Osteoblast (primary cell): Measurements from ENCODE around the gene POGK. TPM values are rescaled to one million over a fixed set of nuclear protein-coding genes. Genes with fewer than 3 reads are reported as not detected.
"Not testable (repeated sequence)": the region's sequence is repeated elsewhere in the genome, so short reads cannot be mapped to it uniquely, and the experiment has no call there.

ENCODE experiments used
- DNase-seq: peaks from one replicate; pipeline ENCODE4 v3.0.0; 2011; ENCODE audit warnings: low spot score, mixed read lengths; ENCODE audit not compliant: insufficient read length; ENCODE audit errors: missing footprints
- H2AFZ ChIP-seq: 2 replicates; pipeline ENCODE4 v1.6.0; 2011; ENCODE audit warnings: mild to moderate bottlenecking, low read length
- H3K27ac ChIP-seq: 2 replicates; pipeline ENCODE4 v1.5.1; 2011; ENCODE audit warnings: mild to moderate bottlenecking, low read depth, low read length, moderate library complexity
- H3K27me3 ChIP-seq: 2 replicates; pipeline ENCODE4 v1.6.0; 2012; ENCODE audit warnings: mild to moderate bottlenecking, control low read depth, inconsistent platforms, low read length, moderate library complexity; ENCODE audit not compliant: insufficient read depth
- H3K36me3 ChIP-seq: 2 replicates; pipeline ENCODE4 v1.5.1; 2011; ENCODE audit warnings: mild to moderate bottlenecking, low read length, control low read depth, moderate library complexity; ENCODE audit not compliant: insufficient read depth
- H3K4me1 ChIP-seq: 2 replicates; pipeline ENCODE4 v1.5.1; 2011; ENCODE audit warnings: mild to moderate bottlenecking, low read length, control low read depth, moderate library complexity; ENCODE audit not compliant: insufficient read depth
- H3K4me2 ChIP-seq: 2 replicates; pipeline ENCODE4 v1.6.0; 2011; ENCODE audit warnings: mild to moderate bottlenecking, low read length; ENCODE audit not compliant: insufficient read depth
- H3K4me3 ChIP-seq: fragments of 200-600 bp; sonication (generic); 3 replicates; pipeline ENCODE4 v1.5.1; 2012; ENCODE audit warnings: mild to moderate bottlenecking, low read length, inconsistent platforms; ENCODE audit not compliant: insufficient read depth
- H3K79me2 ChIP-seq: 2 replicates; pipeline ENCODE4 v1.6.0; 2012; ENCODE audit warnings: mild to moderate bottlenecking, low read length, control low read depth, inconsistent platforms; ENCODE audit not compliant: insufficient read depth
- H3K9me3 ChIP-seq: 2 replicates; pipeline ENCODE4 v1.5.1; 2011; ENCODE audit warnings: low read depth, low read length, control low read depth
- H4K20me1 ChIP-seq: 2 replicates; pipeline ENCODE4 v1.6.0; 2012; ENCODE audit warnings: mild to moderate bottlenecking, low read length, control low read depth; ENCODE audit not compliant: insufficient read depth
- total RNA-seq: library from RNA; depleted of rRNA; stranded (reverse); fragments of >200 nt; gene quantifications from 2 replicates; pipeline ENCODE4 v1.2.3, GENCODE V29; 2012
- TF ChIP-seq, protein P1 (sequence below): IDR thresholded peaks from 2 replicates; pipeline ENCODE4 v1.5.1; 2011; ENCODE audit warnings: mild to moderate bottlenecking, low read depth, low read length, moderate library complexity; ENCODE audit errors: extremely low read depth

The POGK gene
- total RNA-seq, 1 donor = 30.0 TPM

DNA sequence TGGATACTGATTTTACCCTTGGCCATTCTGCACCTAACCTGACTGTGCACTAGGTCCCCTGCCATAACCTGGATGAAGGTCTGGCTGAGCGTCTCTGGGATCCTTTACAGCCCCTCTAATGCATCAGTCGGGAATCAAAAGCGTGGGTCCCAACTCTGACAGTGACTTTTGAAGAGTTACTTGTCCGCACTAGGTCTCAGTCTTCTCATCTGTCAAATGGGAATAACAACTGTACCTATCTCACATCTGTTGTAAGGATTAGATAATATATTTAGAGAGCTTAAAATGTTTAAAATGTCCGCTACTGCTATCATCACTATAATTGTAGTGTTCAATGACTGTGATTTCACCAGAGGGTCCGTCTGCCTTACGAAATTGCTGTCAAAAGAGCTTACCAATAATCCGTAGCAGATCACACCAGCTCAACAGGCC is 36.0 kb downstream of the POGK start:
- H3K9me3 ChIP-seq = no peaks in the 10 kb centered on the region
- TF ChIP-seq, protein P1, sequence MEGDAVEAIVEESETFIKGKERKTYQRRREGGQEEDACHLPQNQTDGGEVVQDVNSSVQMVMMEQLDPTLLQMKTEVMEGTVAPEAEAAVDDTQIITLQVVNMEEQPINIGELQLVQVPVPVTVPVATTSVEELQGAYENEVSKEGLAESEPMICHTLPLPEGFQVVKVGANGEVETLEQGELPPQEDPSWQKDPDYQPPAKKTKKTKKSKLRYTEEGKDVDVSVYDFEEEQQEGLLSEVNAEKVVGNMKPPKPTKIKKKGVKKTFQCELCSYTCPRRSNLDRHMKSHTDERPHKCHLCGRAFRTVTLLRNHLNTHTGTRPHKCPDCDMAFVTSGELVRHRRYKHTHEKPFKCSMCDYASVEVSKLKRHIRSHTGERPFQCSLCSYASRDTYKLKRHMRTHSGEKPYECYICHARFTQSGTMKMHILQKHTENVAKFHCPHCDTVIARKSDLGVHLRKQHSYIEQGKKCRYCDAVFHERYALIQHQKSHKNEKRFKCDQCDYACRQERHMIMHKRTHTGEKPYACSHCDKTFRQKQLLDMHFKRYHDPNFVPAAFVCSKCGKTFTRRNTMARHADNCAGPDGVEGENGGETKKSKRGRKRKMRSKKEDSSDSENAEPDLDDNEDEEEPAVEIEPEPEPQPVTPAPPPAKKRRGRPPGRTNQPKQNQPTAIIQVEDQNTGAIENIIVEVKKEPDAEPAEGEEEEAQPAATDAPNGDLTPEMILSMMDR = no peak
- H4K20me1 ChIP-seq = peaks cover 4% of the 10 kb centered on the region
- H3K4me1 ChIP-seq = peaks cover 3% of the 10 kb centered on the region
- DNase-seq = no peak
- peak overlapping the region; percentile 81 for H3K4me2 ChIP-seq
- no peaks in the 10 kb centered on the region for H3K27me3 ChIP-seq
- peak overlapping the region; percentile 64 for H3K27ac ChIP-seq
- peak overlapping the region; percentile 89 for H2AFZ ChIP-seq
- no peaks in the 10 kb centered on the region for H3K36me3 ChIP-seq
- H3K79me2 ChIP-seq = peaks cover 45% of the 10 kb centered on the region
- H3K4me3 ChIP-seq = peak overlapping the region; percentile 88

DNA sequence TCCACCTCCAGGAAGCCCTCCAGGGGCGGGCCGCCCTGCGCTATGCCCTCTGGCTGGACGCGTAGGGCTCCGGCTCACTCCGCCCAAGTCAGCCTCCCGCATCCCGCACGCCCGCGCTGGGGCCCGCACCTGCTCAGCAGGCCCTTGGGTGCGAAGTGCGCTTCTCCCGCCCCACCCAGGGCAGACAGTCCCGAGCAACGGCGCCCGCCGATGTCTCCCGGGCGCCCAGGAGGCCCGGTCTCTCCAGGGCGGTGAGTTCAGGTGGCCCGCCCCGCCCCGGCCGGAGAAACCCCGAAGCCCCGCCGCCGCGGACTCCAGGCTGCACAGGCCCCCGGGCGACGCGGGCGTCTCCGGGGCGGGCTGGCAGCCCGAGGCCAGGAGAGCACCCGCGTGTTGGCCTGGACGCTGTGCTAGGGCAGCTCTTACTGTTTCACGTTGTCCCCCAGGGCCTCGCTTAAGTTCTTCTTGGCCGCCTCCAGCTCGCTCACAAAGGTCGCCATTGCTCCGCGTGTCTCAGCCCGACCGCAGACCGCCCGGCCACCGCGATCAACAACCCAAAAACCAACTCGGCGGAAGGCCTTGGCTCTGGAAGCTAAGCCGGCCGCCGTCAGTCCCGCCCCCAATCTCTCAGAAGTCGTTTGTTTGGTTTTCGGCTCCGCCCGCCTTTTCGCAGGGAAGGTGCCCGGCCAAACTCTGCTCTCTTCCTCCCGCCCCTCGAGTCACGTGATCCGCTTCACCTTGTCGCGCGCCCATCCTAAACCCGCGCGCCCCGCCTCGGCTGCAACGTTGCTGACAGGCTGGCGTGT is 36.7 kb downstream of the POGK start, which contains the start of gene TADA1:
TSS of gene TADA1 (minus strand) at position 531 of the 806 bp plus-strand sequence. CDS start at position 500, 31 bp downstream.
- Histone ChIP-seq H2AFZ (peak within 1 kb of the TSS; percentile 89), H3K4me2 (peak within 1 kb of the TSS; percentile 81), H3K79me2 (peaks cover 39% of the 10 kb centered on the region), H3K4me3 (peak within 1 kb of the TSS; percentile 88), H3K36me3 (no peaks in the 10 kb centered on the region), H4K20me1 (peaks cover 4% of the 10 kb centered on the region), H3K4me1 (peaks cover 3% of the 10 kb centered on the region), H3K9me3 (no peaks in the 10 kb centered on the region), H3K27ac (peak within 1 kb of the TSS; percentile 64), H3K27me3 (no peaks in the 10 kb centered on the region)
- TF ChIP-seq, protein P1 = no peak
- DNase-seq = peak; percentile 97

DNA sequence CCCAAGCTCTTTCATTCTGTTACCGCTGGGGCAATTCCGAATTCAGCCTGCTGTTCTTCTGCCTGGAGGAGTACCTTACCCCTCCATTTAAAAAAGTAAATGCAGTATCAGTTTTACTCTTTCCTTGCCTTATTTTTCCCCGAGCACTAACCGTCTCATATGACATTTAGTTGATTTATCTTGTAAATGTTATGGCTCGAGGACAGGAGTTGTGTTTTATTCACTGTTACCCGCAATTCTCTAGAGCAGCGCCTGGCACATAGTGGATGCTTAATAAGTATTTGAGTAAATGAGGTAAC is 37.2 kb downstream of the POGK start:
- Histone ChIP-seq H3K4me3 (peak overlapping the region; percentile 88), H3K36me3 (no peaks in the 10 kb centered on the region), H3K27me3 (no peaks in the 10 kb centered on the region), H3K4me2 (peak overlapping the region; percentile 81), H3K79me2 (peaks cover 34% of the 10 kb centered on the region), H3K27ac (no peak overlapping the region), H4K20me1 (peaks cover 4% of the 10 kb centered on the region), H2AFZ (peak overlapping the region; percentile 89), H3K9me3 (no peaks in the 10 kb centered on the region), H3K4me1 (peaks cover 3% of the 10 kb centered on the region)
- TF ChIP-seq, protein P1 = peak; percentile 10
- no peak for DNase-seq

DNA sequence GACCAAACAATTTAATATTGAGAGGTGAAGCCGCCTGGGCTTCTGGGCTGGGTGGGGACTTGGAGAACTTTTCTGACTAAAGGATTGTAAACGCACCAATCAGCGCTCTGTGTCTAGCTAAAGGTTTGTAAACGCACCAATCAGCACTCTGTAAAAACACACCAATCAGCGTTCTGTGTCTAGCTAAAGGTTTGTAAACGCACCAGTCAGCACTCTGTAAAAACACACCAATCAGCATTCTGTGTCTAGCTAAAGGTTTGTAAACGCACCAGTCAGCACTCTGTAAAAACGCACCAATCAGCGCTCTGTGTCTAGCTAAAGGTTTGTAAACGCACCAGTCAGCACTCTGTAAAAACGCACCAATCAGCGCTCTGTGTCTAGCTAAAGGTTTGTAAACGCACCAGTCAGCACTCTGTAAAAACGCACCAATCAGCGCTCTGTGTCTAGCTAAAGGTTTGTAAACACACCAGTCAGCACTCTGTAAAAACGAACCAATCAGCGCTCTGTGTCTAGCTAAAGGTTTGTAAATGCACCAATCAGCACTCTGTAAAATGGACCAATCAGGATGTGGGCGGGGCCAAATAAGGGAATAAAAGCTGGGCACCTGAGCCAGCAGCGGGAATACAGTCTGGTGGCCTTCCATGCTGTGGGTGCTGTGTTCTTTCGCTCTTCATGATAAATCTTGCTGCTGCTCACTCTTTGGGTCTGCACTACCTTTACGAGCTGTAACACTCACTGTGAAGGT is 39.1 kb downstream of the POGK start:
- DNase-seq, H3K4me2 ChIP-seq, H3K4me3 ChIP-seq, H4K20me1 ChIP-seq, H3K9me3 ChIP-seq, H3K36me3 ChIP-seq, H3K27ac ChIP-seq, H3K4me1 ChIP-seq, H3K27me3 ChIP-seq, H2AFZ ChIP-seq: not testable (repeated sequence)
- peaks cover 19% of the 10 kb centered on the region for H3K79me2 ChIP-seq
